ENCODE data around the gene FAM161B.
"Not testable (repeated sequence)": the region's sequence is repeated elsewhere in the genome, so short reads cannot be mapped to it uniquely, and the experiment has no call there.

DNA sequence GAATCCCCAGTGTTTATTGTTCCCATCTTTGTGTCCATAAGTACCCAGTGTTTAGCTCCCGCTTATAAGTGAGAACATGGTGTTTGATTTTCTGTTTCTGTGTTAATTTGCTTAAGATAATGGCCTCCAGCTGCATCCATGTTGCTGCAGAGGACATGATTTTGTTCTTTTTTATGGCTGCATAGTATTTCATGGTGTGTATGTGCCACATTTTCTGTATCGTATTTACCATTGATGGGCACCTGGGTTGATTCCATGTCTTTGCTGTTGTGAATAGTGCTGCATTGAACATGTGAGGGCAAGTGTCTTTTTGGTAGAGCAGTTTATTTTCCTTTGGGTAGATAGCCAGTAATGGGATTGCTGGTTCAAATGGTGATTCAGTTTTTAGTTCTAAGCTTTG is 30.4 kb downstream of the FAM161B start:
- TF ChIP-seq POLR2A (IDR thresholded peaks at IDR 0.05): not testable (repeated sequence)
- TF ChIP-seq, protein P1, sequence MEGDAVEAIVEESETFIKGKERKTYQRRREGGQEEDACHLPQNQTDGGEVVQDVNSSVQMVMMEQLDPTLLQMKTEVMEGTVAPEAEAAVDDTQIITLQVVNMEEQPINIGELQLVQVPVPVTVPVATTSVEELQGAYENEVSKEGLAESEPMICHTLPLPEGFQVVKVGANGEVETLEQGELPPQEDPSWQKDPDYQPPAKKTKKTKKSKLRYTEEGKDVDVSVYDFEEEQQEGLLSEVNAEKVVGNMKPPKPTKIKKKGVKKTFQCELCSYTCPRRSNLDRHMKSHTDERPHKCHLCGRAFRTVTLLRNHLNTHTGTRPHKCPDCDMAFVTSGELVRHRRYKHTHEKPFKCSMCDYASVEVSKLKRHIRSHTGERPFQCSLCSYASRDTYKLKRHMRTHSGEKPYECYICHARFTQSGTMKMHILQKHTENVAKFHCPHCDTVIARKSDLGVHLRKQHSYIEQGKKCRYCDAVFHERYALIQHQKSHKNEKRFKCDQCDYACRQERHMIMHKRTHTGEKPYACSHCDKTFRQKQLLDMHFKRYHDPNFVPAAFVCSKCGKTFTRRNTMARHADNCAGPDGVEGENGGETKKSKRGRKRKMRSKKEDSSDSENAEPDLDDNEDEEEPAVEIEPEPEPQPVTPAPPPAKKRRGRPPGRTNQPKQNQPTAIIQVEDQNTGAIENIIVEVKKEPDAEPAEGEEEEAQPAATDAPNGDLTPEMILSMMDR (IDR thresholded peaks at IDR 0.05): not testable (repeated sequence)

Measured in esophagus squamous epithelium (tissue), 4 donors.